GM19372 (cell line): ENCODE measurements around the gene RMND5B.

Experiments used
- ATAC-seq: cut with Tn5 transposase; IDR thresholded peaks from one replicate; pipeline ENCODE4 v1.9.1; 2021; ENCODE audit warnings: mild to moderate bottlenecking, low read depth, moderate library complexity; ENCODE audit not compliant: unreplicated experiment

The RMND5B gene

DNA sequence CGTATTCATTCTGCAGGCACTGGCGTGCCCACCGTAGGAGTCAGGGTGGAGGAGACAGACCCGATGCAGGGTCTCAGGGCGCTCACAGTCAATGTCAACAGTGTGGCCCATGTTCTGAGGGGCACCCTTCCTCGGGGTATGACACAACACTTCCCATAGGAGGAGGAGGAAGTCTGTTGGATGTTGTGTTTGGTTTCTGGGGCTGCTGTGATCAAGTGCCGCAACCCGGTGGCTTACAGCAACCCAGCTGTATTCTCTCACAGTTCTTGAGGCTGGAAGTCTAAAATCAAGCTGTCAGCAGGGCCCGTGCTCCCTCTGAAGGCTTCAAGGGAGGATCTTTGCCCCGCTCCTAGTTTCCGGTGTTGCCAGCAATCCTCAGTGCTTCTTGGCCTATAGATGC is 67.9 kb downstream of the RMND5B start:
- ATAC-seq, result no peak

DNA sequence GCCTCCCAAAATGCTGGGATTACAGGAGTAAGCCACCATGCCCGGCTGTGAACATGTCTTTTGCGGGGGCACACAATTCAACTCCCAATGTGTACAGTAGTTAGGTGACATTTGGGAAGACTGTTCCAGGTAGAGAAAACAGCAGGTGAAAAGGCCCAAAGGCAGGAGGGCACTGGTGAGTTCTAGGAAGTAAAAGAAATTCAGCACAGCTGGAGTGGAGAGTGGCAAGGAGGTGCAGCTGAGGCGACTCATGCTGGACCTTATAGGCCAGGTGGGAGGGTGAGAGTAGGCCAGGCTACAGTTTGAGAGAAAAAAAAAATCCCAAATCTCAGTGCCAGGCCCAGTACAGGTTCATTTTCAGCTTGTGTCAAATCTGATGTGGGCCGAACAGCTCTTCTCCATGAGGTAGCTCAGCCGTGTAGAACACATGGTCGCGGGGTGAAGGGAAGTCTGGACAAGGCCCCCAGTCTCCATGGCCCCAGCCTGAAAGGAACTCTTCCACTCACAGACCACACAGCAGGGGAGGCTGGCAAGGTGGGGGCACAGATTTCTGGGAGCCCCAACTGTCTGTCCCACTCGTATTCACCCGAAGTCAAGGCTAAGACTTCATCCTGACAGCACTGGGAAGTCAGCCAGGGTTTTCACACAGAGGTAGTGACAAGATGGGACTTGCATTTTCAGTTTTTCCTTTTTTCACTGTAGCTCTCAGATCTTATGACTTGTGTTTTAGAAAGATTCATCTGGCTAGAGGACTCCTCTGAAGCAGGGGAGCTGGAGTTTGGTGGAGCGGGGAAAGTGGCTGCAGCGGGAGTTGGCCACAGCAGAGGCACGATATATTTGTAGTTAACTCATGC is 69.0 kb downstream of the RMND5B start:
- no peak for ATAC-seq
